Measurements from ENCODE around the gene HIPK2. TPM values are rescaled to one million over a fixed set of nuclear protein-coding genes. Genes with fewer than 3 reads are reported as not detected.

Gene HIPK2
- total RNA-seq, 2 donors from 2014 or later = 49.4 to 68.5 TPM

DNA sequence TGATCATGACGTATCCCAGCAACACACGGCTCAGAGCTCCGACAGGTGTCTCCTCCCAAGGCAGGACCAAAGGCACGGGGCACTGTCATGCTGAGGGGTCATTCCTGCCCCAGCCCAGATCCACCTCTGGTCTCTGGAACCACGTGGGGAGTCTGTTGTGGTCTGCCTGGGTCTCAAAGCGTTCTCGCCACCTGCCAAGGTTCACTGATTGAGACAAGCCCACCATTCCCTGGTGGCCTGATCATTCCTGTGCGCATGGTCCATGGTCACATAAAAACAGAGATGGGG, 83.5 kb downstream of the HIPK2 start:
- Histone ChIP-seq H3K4me1 (ENCODE audit: control insufficient read depth in 1 of 2, low read depth in 2 of 2) (peaks cover 10 to 24% of the 10 kb centered on the region in 2 donors), H3K27ac (no peak overlapping the region), H3K36me3 (peaks cover 4% of the 10 kb centered on the region), H3K9me3 (no peaks in the 10 kb centered on the region), H3K4me3 (no peak overlapping the region), H3K27me3 (replicated peaks; ENCODE audit: insufficient read depth) (no peaks in the 10 kb centered on the region)
- TF ChIP-seq, protein P1, sequence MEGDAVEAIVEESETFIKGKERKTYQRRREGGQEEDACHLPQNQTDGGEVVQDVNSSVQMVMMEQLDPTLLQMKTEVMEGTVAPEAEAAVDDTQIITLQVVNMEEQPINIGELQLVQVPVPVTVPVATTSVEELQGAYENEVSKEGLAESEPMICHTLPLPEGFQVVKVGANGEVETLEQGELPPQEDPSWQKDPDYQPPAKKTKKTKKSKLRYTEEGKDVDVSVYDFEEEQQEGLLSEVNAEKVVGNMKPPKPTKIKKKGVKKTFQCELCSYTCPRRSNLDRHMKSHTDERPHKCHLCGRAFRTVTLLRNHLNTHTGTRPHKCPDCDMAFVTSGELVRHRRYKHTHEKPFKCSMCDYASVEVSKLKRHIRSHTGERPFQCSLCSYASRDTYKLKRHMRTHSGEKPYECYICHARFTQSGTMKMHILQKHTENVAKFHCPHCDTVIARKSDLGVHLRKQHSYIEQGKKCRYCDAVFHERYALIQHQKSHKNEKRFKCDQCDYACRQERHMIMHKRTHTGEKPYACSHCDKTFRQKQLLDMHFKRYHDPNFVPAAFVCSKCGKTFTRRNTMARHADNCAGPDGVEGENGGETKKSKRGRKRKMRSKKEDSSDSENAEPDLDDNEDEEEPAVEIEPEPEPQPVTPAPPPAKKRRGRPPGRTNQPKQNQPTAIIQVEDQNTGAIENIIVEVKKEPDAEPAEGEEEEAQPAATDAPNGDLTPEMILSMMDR (IDR thresholded peaks at IDR 0.05) = no peak
- no peak for DNase-seq (ENCODE audit: low spot score)
- no peak for ATAC-seq (ENCODE audit: insufficient number of reproducible peaks, low FRiP score, low read depth)

DNA sequence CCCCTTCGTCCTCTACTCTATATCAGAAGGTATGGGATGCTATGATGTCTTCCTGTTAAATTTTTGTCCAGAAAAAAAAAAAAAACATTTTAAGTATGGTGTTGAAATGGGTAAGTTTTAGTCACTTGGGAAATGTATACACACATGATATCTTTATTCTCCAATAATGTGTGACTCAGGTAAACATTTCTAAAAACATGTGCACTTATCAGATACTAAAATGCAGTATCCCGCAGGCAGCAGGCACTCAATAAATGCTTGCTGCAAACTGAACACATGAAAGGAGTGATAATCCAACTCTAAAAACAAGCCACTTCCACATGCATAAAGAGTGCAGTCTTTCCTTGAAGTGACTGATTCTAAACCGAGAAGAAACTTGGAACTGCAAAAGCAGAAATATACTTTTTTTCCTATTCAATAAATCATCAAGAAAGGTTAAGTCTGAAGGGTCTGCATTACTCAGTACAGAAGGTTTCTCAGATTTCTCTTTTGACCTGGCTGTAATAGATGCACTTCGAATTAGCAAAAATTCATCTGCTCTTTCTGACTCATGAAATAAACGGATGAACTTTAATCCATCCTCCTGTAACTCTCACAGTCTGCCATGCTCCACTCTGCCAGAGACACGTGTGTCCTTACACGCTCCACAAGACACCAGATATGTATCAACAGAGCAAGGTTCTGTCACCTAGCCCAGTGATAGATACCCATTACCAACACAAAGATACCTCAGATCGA, 84.0 kb downstream of the HIPK2 start:
- H3K4me1 ChIP-seq (ENCODE audit: control insufficient read depth in 1 of 2, low read depth in 2 of 2) = peaks cover 10 to 24% of the 10 kb centered on the region in 2 donors
- no peak for ATAC-seq (ENCODE audit: insufficient number of reproducible peaks, low FRiP score, low read depth)
- TF ChIP-seq, protein P1 (IDR thresholded peaks at IDR 0.05) = no peak
- no peak for DNase-seq (ENCODE audit: low spot score)
- H3K4me3 ChIP-seq = no peak overlapping the region
- H3K36me3 ChIP-seq = peaks cover 4% of the 10 kb centered on the region
- no peaks in the 10 kb centered on the region for H3K9me3 ChIP-seq
- H3K27ac ChIP-seq = no peak overlapping the region
- no peaks in the 10 kb centered on the region for H3K27me3 ChIP-seq (replicated peaks; ENCODE audit: insufficient read depth)

DNA sequence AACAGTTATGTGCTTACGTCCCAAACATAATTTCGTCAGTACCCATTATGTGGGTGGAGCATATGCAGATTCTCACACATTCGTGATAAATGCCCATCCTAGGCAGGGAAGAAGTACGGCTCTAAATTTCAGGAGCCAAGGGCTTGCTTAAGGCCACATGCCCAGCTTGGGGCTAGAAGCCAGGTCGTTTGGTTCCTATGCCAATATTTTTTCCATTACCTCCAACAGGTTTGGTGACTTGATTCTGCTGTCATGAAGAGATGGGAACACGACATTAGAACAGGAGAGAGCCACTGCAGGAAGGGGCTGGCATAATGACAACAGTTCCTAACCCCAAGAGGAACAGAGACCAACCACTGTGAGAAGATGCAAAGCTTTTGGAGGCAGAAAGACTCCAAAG, 85.1 kb downstream of the HIPK2 start:
- no peaks in the 10 kb centered on the region for H3K27me3 ChIP-seq (replicated peaks; ENCODE audit: insufficient read depth)
- ATAC-seq (ENCODE audit: insufficient number of reproducible peaks, low FRiP score, low read depth) = no peak
- TF ChIP-seq, protein P1 (IDR thresholded peaks at IDR 0.05) = no peak
- H3K4me1 ChIP-seq (ENCODE audit: control insufficient read depth in 1 of 2, low read depth in 2 of 2) = peaks cover 10 to 24% of the 10 kb centered on the region in 2 donors
- H3K36me3 ChIP-seq = no peaks in the 10 kb centered on the region
- H3K9me3 ChIP-seq = no peaks in the 10 kb centered on the region
- no peak overlapping the region for H3K27ac ChIP-seq
- H3K4me3 ChIP-seq = no peak overlapping the region
- no peak for DNase-seq (ENCODE audit: low spot score)

DNA sequence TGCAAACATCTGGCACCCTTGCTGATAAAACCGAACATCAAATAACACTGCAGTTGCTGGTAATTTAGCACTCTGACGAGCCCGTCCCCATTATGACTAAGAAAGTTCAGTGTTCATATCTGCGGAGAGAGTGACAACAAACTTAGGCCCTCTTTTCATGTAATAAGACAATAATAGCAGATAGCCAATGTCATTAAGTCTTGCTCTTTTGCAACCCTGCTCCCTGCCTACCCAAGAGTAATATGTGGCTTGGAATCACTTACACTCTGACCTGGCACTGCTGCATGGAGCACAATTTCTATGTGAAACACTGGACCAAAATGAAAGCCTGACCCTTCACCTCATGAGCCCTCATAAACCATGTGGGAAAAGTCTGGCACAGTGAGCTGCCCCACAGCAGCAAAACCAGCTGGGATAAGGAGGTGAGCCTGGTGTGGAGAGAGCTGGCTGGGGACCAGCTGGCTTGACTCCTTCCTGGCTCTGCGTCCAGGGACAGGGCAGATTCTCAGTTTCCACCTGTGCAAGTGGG, 86.5 kb downstream of the HIPK2 start:
- TF ChIP-seq, protein P1 (IDR thresholded peaks at IDR 0.05) = no peak
- Histone ChIP-seq H3K4me1 (ENCODE audit: control insufficient read depth in 1 of 2, low read depth in 2 of 2) (peaks cover 10 to 24% of the 10 kb centered on the region in 2 donors), H3K36me3 (no peaks in the 10 kb centered on the region), H3K9me3 (no peaks in the 10 kb centered on the region), H3K4me3 (no peak overlapping the region), H3K27me3 (replicated peaks; ENCODE audit: insufficient read depth) (no peaks in the 10 kb centered on the region), H3K27ac (no peak overlapping the region)
- no peak for ATAC-seq (ENCODE audit: insufficient number of reproducible peaks, low FRiP score, low read depth)
- DNase-seq (ENCODE audit: low spot score) = no peak

- Histone ChIP-seq H3K9me3 (no peaks in the 10 kb centered on the region), H3K4me1 (ENCODE audit: control insufficient read depth in 1 of 2, low read depth in 2 of 2) (peaks cover 15 to 34% of the 10 kb centered on the region in 2 donors), H3K4me3 (no peak overlapping the region), H3K27me3 (replicated peaks; ENCODE audit: insufficient read depth) (no peaks in the 10 kb centered on the region), H3K36me3 (no peaks in the 10 kb centered on the region), H3K27ac (no peak overlapping the region)
- ATAC-seq (ENCODE audit: insufficient number of reproducible peaks, low FRiP score, low read depth) (no peak), DNase-seq (ENCODE audit: low spot score) (no peak)
- TF ChIP-seq, protein P1 (IDR thresholded peaks at IDR 0.05) = no peak
These were observed 89.7 kb downstream of the HIPK2 start for GRCh38 chr7:139687980-139688632.
